ENCODE results near the gene GALNT2.

GALNT2 gene

GRCh38 chr1:230057681-230058565 lies 9.1 kb upstream of the GALNT2 start:
- Histone ChIP-seq H3K27me3 (no peaks in the 10 kb centered on the region), H3K36me3 (no peaks in the 10 kb centered on the region), H3K4me3 (ENCODE audit: low read depth in 1 of 2, low read length in 1 of 2) (no peak overlapping the region), H3K4me1 (ENCODE audit: control insufficient read depth in 1 of 2, insufficient read depth in 1 of 2, low read depth in 1 of 2, low read length in 1 of 2) (peaks cover 10 to 12% of the 10 kb centered on the region in 2 experiments), H3K27ac (no peak overlapping the region), H3K9me3 (no peaks in the 10 kb centered on the region)
- no peak for TF ChIP-seq CTCF (IDR thresholded peaks at IDR 0.05)

DNA sequence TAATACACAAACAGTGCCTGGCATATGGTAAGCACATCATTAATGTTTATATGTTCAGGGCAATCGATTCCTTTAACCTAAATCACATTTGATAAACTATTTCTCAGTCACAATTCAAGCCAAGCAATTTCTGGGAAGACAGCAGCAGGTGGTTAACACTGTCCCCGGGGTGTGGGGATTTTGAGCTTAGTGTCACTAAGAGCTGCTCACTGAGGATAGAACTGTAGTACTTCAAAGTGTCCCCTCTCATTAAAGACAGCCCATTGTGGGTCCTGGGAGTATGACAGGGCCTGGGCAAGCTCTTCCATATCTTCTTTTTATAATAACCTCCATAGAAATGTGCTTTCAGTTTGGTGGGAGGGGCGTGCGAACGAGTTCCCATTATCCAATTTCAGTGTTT lies 8.4 kb upstream of the GALNT2 start:
- Histone ChIP-seq H3K27me3 (no peaks in the 10 kb centered on the region), H3K36me3 (no peaks in the 10 kb centered on the region), H3K4me3 (ENCODE audit: low read depth in 1 of 2, low read length in 1 of 2) (no peak overlapping the region), H3K9me3 (no peaks in the 10 kb centered on the region), H3K4me1 (ENCODE audit: control insufficient read depth in 1 of 2, insufficient read depth in 1 of 2, low read depth in 1 of 2, low read length in 1 of 2) (peaks cover 10 to 12% of the 10 kb centered on the region in 2 experiments), H3K27ac (no peak overlapping the region)
- no peak for TF ChIP-seq CTCF (IDR thresholded peaks at IDR 0.05)

- Histone ChIP-seq H3K27me3 (no peaks in the 10 kb centered on the region), H3K9me3 (no peaks in the 10 kb centered on the region), H3K36me3 (no peaks in the 10 kb centered on the region), H3K4me1 (ENCODE audit: control insufficient read depth in 1 of 2, insufficient read depth in 1 of 2, low read depth in 1 of 2, low read length in 1 of 2) (peaks cover 18 to 19% of the 10 kb centered on the region in 2 experiments), H3K27ac (no peak overlapping the region), H3K4me3 (ENCODE audit: low read depth in 1 of 2, low read length in 1 of 2) (no peak overlapping the region)
- no peak for TF ChIP-seq CTCF (IDR thresholded peaks at IDR 0.05)
Measured at GRCh38 chr1:230061801-230062200, 5.2 kb upstream of the GALNT2 start.

DNA sequence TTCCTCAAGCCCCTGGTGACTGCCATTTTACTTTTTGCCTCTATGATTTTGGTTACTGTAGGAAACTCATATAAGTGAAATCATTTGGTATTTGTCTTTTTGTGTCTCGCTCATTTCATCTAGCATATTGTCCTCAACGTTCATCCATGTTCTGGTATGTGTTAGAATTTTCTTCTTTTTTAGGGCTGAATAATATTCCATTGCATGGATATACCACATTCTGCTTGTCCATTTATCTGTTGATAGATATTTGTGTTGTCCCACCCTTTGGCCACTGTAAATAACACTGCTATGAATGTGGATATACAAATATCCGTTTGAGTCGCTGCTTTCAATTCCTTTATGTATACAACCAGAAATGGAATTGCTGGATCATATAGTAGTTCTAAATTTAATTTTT lies 4.5 kb upstream of the GALNT2 start:
- no peak overlapping the region for H3K4me3 ChIP-seq (ENCODE audit: low read depth in 1 of 2, low read length in 1 of 2)
- H3K4me1 ChIP-seq (ENCODE audit: control insufficient read depth in 1 of 2, insufficient read depth in 1 of 2, low read depth in 1 of 2, low read length in 1 of 2): peaks cover 17 to 20% of the 10 kb centered on the region in 2 experiments
- no peaks in the 10 kb centered on the region for H3K27me3 ChIP-seq
- no peak overlapping the region for H3K27ac ChIP-seq
- TF ChIP-seq CTCF (IDR thresholded peaks at IDR 0.05): no peak
- no peaks in the 10 kb centered on the region for H3K36me3 ChIP-seq
- no peaks in the 10 kb centered on the region for H3K9me3 ChIP-seq

DNA sequence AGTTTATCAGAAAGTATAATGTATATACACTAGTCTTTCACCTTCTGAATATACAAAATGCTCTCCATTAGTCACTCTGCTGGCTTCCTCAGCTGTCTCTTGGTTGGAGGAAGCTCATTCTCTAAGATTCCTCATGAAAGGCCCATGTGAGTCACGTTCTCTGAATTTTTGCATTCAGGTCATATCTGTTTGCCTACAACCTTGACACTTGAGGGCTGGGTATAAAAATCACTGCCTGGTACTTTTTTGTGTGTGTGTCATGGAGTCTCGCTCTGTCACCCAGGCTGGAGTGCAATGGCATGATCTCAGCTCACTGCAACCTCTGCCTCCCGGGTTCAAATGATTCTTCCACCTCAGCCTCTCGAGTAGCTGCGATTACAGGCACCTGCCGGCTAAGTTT lies 2.8 kb upstream of the GALNT2 start:
- peaks cover 25 to 33% of the 10 kb centered on the region in 2 experiments for H3K4me1 ChIP-seq (ENCODE audit: control insufficient read depth in 1 of 2, insufficient read depth in 1 of 2, low read depth in 1 of 2, low read length in 1 of 2)
- TF ChIP-seq CTCF (IDR thresholded peaks at IDR 0.05): no peak
- no peak overlapping the region for H3K27ac ChIP-seq
- H3K4me3 ChIP-seq (ENCODE audit: low read depth in 1 of 2, low read length in 1 of 2): no peak overlapping the region
- no peaks in the 10 kb centered on the region for H3K9me3 ChIP-seq
- peaks cover 13% of the 10 kb centered on the region for H3K27me3 ChIP-seq
- H3K36me3 ChIP-seq: no peaks in the 10 kb centered on the region
